Measurements from ENCODE around the gene RPL28.

RPL28 gene

GRCh38 chr19:55373993-55374757 is 11.6 kb upstream of the RPL28 start:
- DNase-seq: no peak

- DNase-seq: no peak
Measured at GRCh38 chr19:55376241-55376933, 9.3 kb upstream of the RPL28 start, which contains the start of gene TMEM190. TSS of gene TMEM190 (plus strand) at chr19:55376826. CDS start at chr19:55376854, 28 bp downstream.

- no peak for DNase-seq
Measured at GRCh38 chr19:55377356-55378131, 8.2 kb upstream of the RPL28 start.

- DNase-seq: no peak
Measured at GRCh38 chr19:55379174-55379573, 6.6 kb upstream of the RPL28 start.

GRCh38 chr19:55382013-55382412 is 3.7 kb upstream of the RPL28 start:
- DNase-seq: no peak

- DNase-seq: no peak
Measured at GRCh38 chr19:55382522-55383054, 3.1 kb upstream of the RPL28 start.

- DNase-seq: peak; percentile 14 to 72
Measured at GRCh38 chr19:55383279-55384130, 2.2 kb upstream of the RPL28 start.

GRCh38 chr19:55384131-55384919 is 1.4 kb upstream of the RPL28 start, which contains the start of gene TMEM238:
TSS of gene TMEM238 (minus strand) at chr19:55384292. CDS start at chr19:55384259, 33 bp downstream.
- DNase-seq: peak in 1 of 2 experiments; percentile 54

- DNase-seq: peak; percentile 89 to 100
Measured at GRCh38 chr19:55384920-55385723, 610 bp upstream of the RPL28 start.

GRCh38 chr19:55386493-55386971 is 800 bp downstream of the RPL28 start:
- DNase-seq: no peak

GRCh38 chr19:55387736-55388497 is 2.2 kb downstream of the RPL28 start:
- DNase-seq: no peak

GRCh38 chr19:55389386-55390317 is 3.9 kb downstream of the RPL28 start:
- no peak for DNase-seq

GRCh38 chr19:55390461-55390880 is 4.7 kb downstream of the RPL28 start:
- no peak for DNase-seq

GRCh38 chr19:55391191-55391670 is 5.5 kb downstream of the RPL28 start:
- no peak for DNase-seq

- DNase-seq: no peak
Measured at GRCh38 chr19:55391702-55392615, 6.2 kb downstream of the RPL28 start.

- no peak for DNase-seq
Measured at GRCh38 chr19:55392820-55393761, 7.4 kb downstream of the RPL28 start.
